Measurements from ENCODE around the gene SMCR8. TPM values are rescaled to one million over a fixed set of nuclear protein-coding genes. Genes with fewer than 3 reads are reported as not detected.

The SMCR8 gene
- total and polyA plus RNA-seq, 4 donors = 0.76 to 9.7 (median 6.1) TPM

- H3K36me3 ChIP-seq (ENCODE audit: control insufficient read depth in 4 of 4, insufficient read depth in 3 of 4, low read depth in 1 of 4, low read length in 3 of 4) = no peaks in the 10 kb centered on the region
- no peaks in the 10 kb centered on the region for H3K27me3 ChIP-seq (ENCODE audit: control insufficient read depth in 4 of 4, insufficient read depth in 4 of 4, low read length in 3 of 4)
- H3K27ac ChIP-seq (ENCODE audit: low read depth in 1 of 2, low read length in 2 of 2) = no peak overlapping the region
- no peaks in the 10 kb centered on the region for H3K9me3 ChIP-seq (ENCODE audit: control insufficient read depth in 4 of 4, low read length in 3 of 4)
- no peak for DNase-seq (ENCODE audit: low spot score)
- H3K4me1 ChIP-seq (ENCODE audit: control insufficient read depth in 4 of 4, insufficient read depth in 4 of 4, low read length in 3 of 4) = peaks cover 3 to 12% (median 8%) of the 10 kb centered on the region in 4 donors
- H3K9ac ChIP-seq (ENCODE audit: low read depth in 1 of 2, low read length in 2 of 2) = no peak overlapping the region
- no peak for TF ChIP-seq CTCF (IDR thresholded peaks at IDR 0.05; ENCODE audit: low read depth, low read length, missing input control)
- TF ChIP-seq HNF4G (IDR thresholded peaks at IDR 0.05) = no peak
- no peak for TF ChIP-seq FOXA2 (IDR thresholded peaks at IDR 0.05)
- TF ChIP-seq REST (IDR thresholded peaks at IDR 0.05) = no peak
- no peak for TF ChIP-seq MAX (IDR thresholded peaks at IDR 0.05)
- TF ChIP-seq FOXA1 (IDR thresholded peaks at IDR 0.05) = no peak
- 83% methylated on average over 7 of the region's 7 CpGs for WGBS
- H3K4me3 ChIP-seq (ENCODE audit: low read depth in 1 of 3, low read length in 3 of 3) = no peak overlapping the region
Measured at GRCh38 chr17:18374216-18374615, 59.1 kb downstream of the SMCR8 start.

Other genes starting within 250 kb of the SMCR8 start
- gene DRG2, start 227.3 kb upstream of the SMCR8 start, total RNA-seq = 10 to 100 TPM; 10.9 to 24.9 TPM
- gene DRG2, start 227.3 kb upstream of the SMCR8 start, polyA plus RNA-seq = 10 to 100 TPM; 17.0 to 20.2 TPM
- 1 to 10 TPM in 1 of 2 donors, under 1 TPM in 1; 0.84 to 2.9 TPM for gene MYO15A, start 206.5 kb upstream of the SMCR8 start, total RNA-seq
- 1 to 10 TPM in 1 of 2 donors, under 1 TPM in 1; 0.15 to 1.1 TPM for gene MYO15A, start 206.5 kb upstream of the SMCR8 start, polyA plus RNA-seq
- 10 to 100 TPM; 62.1 to 67.8 TPM for gene ALKBH5, start 131.5 kb upstream of the SMCR8 start, total RNA-seq
- 10 to 100 TPM; 30.5 to 30.6 TPM for gene ALKBH5, start 131.5 kb upstream of the SMCR8 start, polyA plus RNA-seq
- 10 to 100 TPM in 1 of 2 donors, 1 to 10 TPM in 1; 3.4 to 12.0 TPM for gene LLGL1, start 89.7 kb upstream of the SMCR8 start, total RNA-seq
- gene LLGL1, start 89.7 kb upstream of the SMCR8 start, polyA plus RNA-seq = 1 to 10 TPM in 1 of 2 donors, under 1 TPM in 1; 0.39 to 2.2 TPM
- gene FLII, start 56.6 kb upstream of the SMCR8 start, total RNA-seq = 10 to 100 TPM; 73.4 to 90.9 TPM
- 10 to 100 TPM; 49.3 to 79.3 TPM for gene FLII, start 56.6 kb upstream of the SMCR8 start, polyA plus RNA-seq
- gene MIEF2, start 54.6 kb upstream of the SMCR8 start, total RNA-seq = 10 to 100 TPM in 1 of 2 donors, 1 to 10 TPM in 1; 7.4 to 11.1 TPM
- gene MIEF2, start 54.6 kb upstream of the SMCR8 start, polyA plus RNA-seq = 1 to 10 TPM; 4.1 to 5.8 TPM
- 10 to 100 TPM; 18.3 to 37.5 TPM for gene TOP3A, start 299 bp upstream of the SMCR8 start, total RNA-seq
- 10 to 100 TPM in 1 of 2 donors, 1 to 10 TPM in 1; 6.6 to 10.2 TPM for gene TOP3A, start 299 bp upstream of the SMCR8 start, polyA plus RNA-seq
- gene SHMT1, start 48.3 kb downstream of the SMCR8 start, total RNA-seq = 100 to 1,000 TPM in 1 of 2 donors, 10 to 100 TPM in 1; 39.6 to 307 TPM
- gene SHMT1, start 48.3 kb downstream of the SMCR8 start, polyA plus RNA-seq = 100 to 1,000 TPM; 343 to 360 TPM
- gene EVPLL, start 62.5 kb downstream of the SMCR8 start, total RNA-seq = 1 to 10 TPM in 1 of 2 donors, not detected in 1; 1.0 TPM
- 1 to 10 TPM in 1 of 2 donors, under 1 TPM in 1; 0.44 to 1.0 TPM for gene EVPLL, start 62.5 kb downstream of the SMCR8 start, polyA plus RNA-seq
- gene LGALS9C, start 161.5 kb downstream of the SMCR8 start, total RNA-seq = under 1 TPM in 1 of 2 donors, not detected in 1; 0.25 TPM
- under 1 TPM; 0.18 to 0.24 TPM for gene LGALS9C, start 161.5 kb downstream of the SMCR8 start, polyA plus RNA-seq

Measured in liver (tissue), 9 donors.